Aorta (tissue), 5 donors: ENCODE results near the gene PGA3. TPM values are rescaled to one million over a fixed set of nuclear protein-coding genes. Genes with fewer than 3 reads are reported as not detected.
"Not testable (repeated sequence)": the region's sequence is repeated elsewhere in the genome, so short reads cannot be mapped to it uniquely, and the experiment has no call there.

ENCODE experiments used
- ATAC-seq: fragments of 200-7000 bp; cut with Tn5 transposase; one replicate; pipeline ENCODE4 v1.9.1; 2022; ENCODE audit warnings: moderate library complexity; ENCODE audit not compliant: low FRiP score
- DNase-seq, 2 donors: peaks; one replicate each; pipeline ENCODE4 v3.0.0-alpha.2; 2020
- H3K27ac ChIP-seq, 2 donors: one replicate each; pipeline ENCODE4 v1.5.1; 2013; ENCODE audit warnings: low read length in 2 of 2, mild to moderate bottlenecking in 2 of 2, moderate library complexity in 2 of 2, control low read depth in 1 of 2, inconsistent platforms in 1 of 2, low read depth in 1 of 2
- H3K27me3 ChIP-seq, 2 donors: one replicate each; pipeline ENCODE4 v1.6.1; 2013; ENCODE audit warnings: control low read depth in 1 of 2, low read length in 1 of 2, mild to moderate bottlenecking in 1 of 2, moderate library complexity in 1 of 2; ENCODE audit not compliant: insufficient read depth in 2 of 2, control insufficient read depth in 1 of 2
- H3K36me3 ChIP-seq, 2 donors: one replicate each; pipeline ENCODE4 v1.6.1; 2013; ENCODE audit warnings: control low read depth in 1 of 2, low read length in 1 of 2, mild to moderate bottlenecking in 1 of 2; ENCODE audit not compliant: insufficient read depth in 2 of 2, control insufficient read depth in 1 of 2
- H3K4me1 ChIP-seq, 2 donors: one replicate each; pipeline ENCODE4 v1.6.1; 2013; ENCODE audit warnings: low read length in 2 of 2, control low read depth in 1 of 2, mild to moderate bottlenecking in 1 of 2, moderate library complexity in 1 of 2; ENCODE audit not compliant: insufficient read depth in 2 of 2, control insufficient read depth in 1 of 2
- H3K4me3 ChIP-seq, 2 donors: one replicate each; pipeline ENCODE4 v1.5.1; 2013; ENCODE audit warnings: low read length in 2 of 2, control low read depth in 1 of 2, mild to moderate bottlenecking in 1 of 2
- H3K9me3 ChIP-seq: one replicate; pipeline ENCODE4 v1.6.1; 2013; ENCODE audit warnings: mild to moderate bottlenecking, low read length; ENCODE audit not compliant: control insufficient read depth
- WGBS, 2 donors: extraction: QIAGEN DNeasy Blood & Tissue Kit; methylation state at CpG; one replicate each; pipeline ENCODE4 v1.1.7; 2013; 5-methylcytosine and 5-hydroxymethylcytosine counted together
- intact Hi-C, 2 donors: fragments of 100-400 bp; cut with DNase I; formaldehyde crosslinking; loops; one replicate each; pipeline versions ENCODE4 v1.14.2 to v1.15.0; 2022
- polyA plus RNA-seq, 2 donors: library from polyadenylated mRNA; stranded (reverse); fragments of 200-250 nt; gene quantifications; one replicate each; pipeline ENCODE4 v1.2.3, GENCODE V29; 2013
- total RNA-seq, 2 donors: library from RNA; stranded (reverse); fragmentation: NEBNext Ultra II Directional; extraction: Animal tissue kit (Norgen Biotek cat#: 25700); gene quantifications; one replicate each; pipeline ENCODE4 v1.2.1, GENCODE V29; 2021
- donor health status: healthy with polysubstance abuse.
- donor health status: Bipolar disorder and iron deficiency.
- donor health status: DM: no; HTN: no; CAD: no.
- donor health status: DM: no; HTN: no; CAD: no.
- donor health status: DM: yes; HTN: yes; CAD: no.

The PGA3 gene
- total and polyA plus RNA-seq, 4 donors = 1.8 to 9.5 (median 2.5) TPM; not detected in 1

- not testable (repeated sequence) for H3K9me3 ChIP-seq, H3K27me3 ChIP-seq, ATAC-seq, DNase-seq, H3K4me1 ChIP-seq, H3K27ac ChIP-seq, H3K4me3 ChIP-seq, H3K36me3 ChIP-seq
- intact Hi-C loops = loop anchor here in 1 of 2 donors (10.0 kb wide), 1 partner anchor 251 kb away; the partner anchor contains the start of gene TMEM109
- WGBS, 2 donors = 58% methylated on average over 3 of the region's 7 CpGs; no CpG with 5 or more reads in 1 of the 2 donors
These were observed 37.5 kb upstream of the PGA3 start for GRCh38 chr11:61165785-61166184.

GRCh38 chr11:61166331-61166730 is 37.0 kb upstream of the PGA3 start:
- 92 to 95% methylated on average over 21 to 29 of the region's 31 CpGs for WGBS, 2 donors
- intact Hi-C loops = loop anchor here in 1 of 2 donors (10.0 kb wide), 1 partner anchor 252 kb away; the partner anchor contains the start of gene TMEM109

DNA sequence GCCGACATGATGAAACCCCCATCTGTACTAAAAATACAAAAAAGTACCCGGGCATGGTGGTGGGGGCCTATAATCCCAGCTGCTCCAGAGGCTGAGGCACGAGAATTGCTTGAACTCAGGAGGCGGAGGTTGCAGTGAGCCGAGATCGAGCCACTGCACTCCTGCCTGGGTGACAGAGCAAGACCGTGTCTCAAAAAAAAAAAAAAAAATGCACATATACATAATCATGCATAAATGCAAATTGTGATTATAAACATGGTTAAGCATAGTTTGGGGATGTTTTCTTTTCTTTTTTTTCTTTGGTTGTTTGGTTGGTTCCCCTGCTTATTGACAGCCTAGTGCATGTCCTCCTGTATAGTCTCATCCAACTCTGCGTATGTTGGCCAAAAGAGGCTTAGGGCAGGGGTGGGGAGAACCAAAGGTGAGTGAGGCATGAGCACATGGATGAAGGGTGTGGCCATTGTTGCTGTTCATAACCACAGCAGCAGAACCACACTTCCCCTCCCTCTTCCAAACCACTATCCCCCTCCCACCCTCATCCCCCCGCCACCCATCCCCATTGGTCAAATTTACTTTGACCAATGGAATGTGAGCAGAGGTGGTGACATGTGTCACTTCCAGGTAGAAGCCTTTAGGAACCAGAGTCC is 35.1 kb upstream of the PGA3 start:
- DNase-seq = no peak
- no peak for ATAC-seq
- Histone ChIP-seq H3K4me1 (no peaks in the 10 kb centered on the region), H3K36me3 (no peaks in the 10 kb centered on the region), H3K27ac (no peak overlapping the region), H3K27me3 (no peaks in the 10 kb centered on the region), H3K9me3 (peaks cover 1% of the 10 kb centered on the region), H3K4me3 (no peak overlapping the region)
- WGBS, 2 donors = 89 to 93% methylated on average over 9 of the region's 9 CpGs
- intact Hi-C loops = loop anchor here in 1 of 2 donors (10.0 kb wide), 1 partner anchor 253 kb away; the partner anchor contains the start of gene TMEM109

More at GRCh38 chr11:61166331-61166730, 37.0 kb upstream of the PGA3 start:
- DNase-seq, ATAC-seq, H3K4me3 ChIP-seq, H3K9me3 ChIP-seq, H3K27ac ChIP-seq, H3K4me1 ChIP-seq, H3K27me3 ChIP-seq, H3K36me3 ChIP-seq: not testable (repeated sequence)

DNA sequence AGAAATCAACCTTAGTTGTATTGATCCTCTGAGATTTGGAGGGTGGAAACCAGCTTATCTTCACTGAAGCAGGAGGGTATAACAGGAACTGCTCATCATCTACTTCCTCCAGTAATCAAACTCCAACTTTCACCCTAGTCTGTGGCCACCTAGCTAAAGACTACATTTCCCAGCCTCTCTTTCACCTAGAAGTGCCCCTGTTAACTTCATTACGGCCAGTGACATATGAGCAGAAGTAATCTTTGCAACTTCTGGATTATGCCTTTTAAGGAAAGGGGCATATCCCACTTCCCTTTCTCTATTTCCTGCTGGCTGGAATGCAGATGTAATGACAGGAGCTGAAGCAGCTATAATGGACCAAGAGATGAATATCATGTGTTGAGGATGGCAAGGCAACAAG is 34.5 kb upstream of the PGA3 start:
- H3K4me3 ChIP-seq = no peak overlapping the region
- 71 to 77% methylated on average over 1 of the region's 1 CpG for WGBS, 2 donors
- H3K9me3 ChIP-seq = peaks cover 1% of the 10 kb centered on the region
- DNase-seq (no peak), ATAC-seq (no peak)
- no peaks in the 10 kb centered on the region for H3K27me3 ChIP-seq
- intact Hi-C loops = loop anchor here in 1 of 2 donors (10.0 kb wide), 1 partner anchor 254 kb away; the partner anchor contains the start of gene TMEM109
- no peaks in the 10 kb centered on the region for H3K4me1 ChIP-seq
- no peaks in the 10 kb centered on the region for H3K36me3 ChIP-seq
- no peak overlapping the region for H3K27ac ChIP-seq

DNA sequence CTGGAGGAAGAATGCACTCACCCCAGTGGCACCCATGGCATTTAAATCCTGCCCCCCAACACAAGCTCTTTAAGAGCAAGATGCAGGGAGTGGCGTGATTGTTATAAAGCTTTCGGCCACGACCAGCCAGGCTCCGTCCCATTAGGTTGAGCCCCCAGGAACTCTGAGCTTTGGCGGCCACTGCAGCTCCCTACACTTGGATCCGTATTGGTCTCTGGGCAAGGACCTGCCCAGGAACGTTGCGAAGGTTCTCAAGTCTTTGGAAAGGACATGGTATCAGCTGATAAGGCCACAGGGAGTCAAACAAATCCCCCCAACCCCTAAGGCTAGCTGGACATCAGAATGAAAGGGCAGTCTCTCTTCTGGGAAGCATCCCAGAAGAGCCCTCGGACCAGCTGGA is 32.7 kb upstream of the PGA3 start:
- Histone ChIP-seq H3K4me3 (no peak overlapping the region), H3K9me3 (peaks cover 1% of the 10 kb centered on the region), H3K36me3 (no peaks in the 10 kb centered on the region), H3K4me1 (no peaks in the 10 kb centered on the region), H3K27ac (no peak overlapping the region), H3K27me3 (no peaks in the 10 kb centered on the region)
- ATAC-seq (no peak), DNase-seq (no peak)
- intact Hi-C loops = no loop called here
- 78% methylated on average over 9 of the region's 9 CpGs for WGBS, 2 donors

GRCh38 chr11:61171907-61172306 is 31.4 kb upstream of the PGA3 start:
- 62 to 69% methylated on average over 3 of the region's 3 CpGs for WGBS, 2 donors

DNA sequence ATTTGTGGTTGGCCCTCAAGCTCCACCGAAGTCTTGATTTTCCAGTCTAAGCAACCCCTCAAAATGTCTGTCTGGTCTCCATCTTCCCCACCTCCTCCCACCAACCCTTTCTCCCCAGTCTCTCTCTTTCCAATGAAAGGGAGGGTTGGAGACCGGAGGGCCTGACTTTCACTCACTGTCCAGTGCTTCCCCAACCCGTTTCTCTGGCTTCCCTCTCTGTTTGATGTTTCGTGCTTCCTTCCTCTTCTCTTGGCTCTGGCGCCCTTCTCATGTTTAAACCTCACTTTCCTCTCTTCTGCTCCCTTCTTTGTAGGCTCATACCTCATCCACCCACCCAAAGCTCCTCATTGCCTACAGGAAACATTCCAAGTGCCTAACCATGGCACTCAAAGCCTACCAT is 31.0 kb upstream of the PGA3 start:
- no peaks in the 10 kb centered on the region for H3K27me3 ChIP-seq
- no peaks in the 10 kb centered on the region for H3K4me1 ChIP-seq
- intact Hi-C loops = no loop called here
- 72 to 80% methylated on average over 5 of the region's 5 CpGs for WGBS, 2 donors
- ATAC-seq (no peak), DNase-seq (no peak)
- H3K27ac ChIP-seq = no peak overlapping the region
- no peaks in the 10 kb centered on the region for H3K36me3 ChIP-seq
- H3K4me3 ChIP-seq = no peak overlapping the region
- H3K9me3 ChIP-seq = peaks cover 1% of the 10 kb centered on the region

More at GRCh38 chr11:61171907-61172306, 31.4 kb upstream of the PGA3 start:
- H3K27me3 ChIP-seq = no peaks in the 10 kb centered on the region
- intact Hi-C loops = no loop called here
- DNase-seq (no peak), ATAC-seq (no peak)
- H3K4me1 ChIP-seq = no peaks in the 10 kb centered on the region
- peaks cover 1% of the 10 kb centered on the region for H3K9me3 ChIP-seq
- no peaks in the 10 kb centered on the region for H3K36me3 ChIP-seq
- no peak overlapping the region for H3K4me3 ChIP-seq
- H3K27ac ChIP-seq = no peak overlapping the region

DNA sequence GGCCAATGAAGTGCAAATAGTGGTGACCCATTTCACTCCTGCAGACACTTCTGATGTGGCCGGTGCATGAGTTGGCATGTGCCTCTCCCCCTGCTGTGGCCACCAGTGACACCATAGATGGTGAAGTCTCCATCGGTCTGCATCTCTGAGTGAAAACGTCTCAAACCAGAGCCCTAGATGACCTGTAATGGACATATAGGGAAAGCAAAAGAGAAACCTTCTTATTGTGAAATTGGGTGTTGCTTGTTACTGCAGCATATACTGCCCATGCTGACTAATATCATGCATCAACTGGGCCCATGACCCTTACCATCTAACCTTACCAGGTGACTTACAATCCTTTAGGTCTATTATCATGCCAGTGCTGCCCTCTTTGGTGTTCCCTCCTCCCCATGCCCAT is 30.4 kb upstream of the PGA3 start:
- intact Hi-C loops = no loop called here

GRCh38 chr11:61173456-61173855 is 29.9 kb upstream of the PGA3 start:
- Histone ChIP-seq H3K27me3 (no peaks in the 10 kb centered on the region), H3K4me3 (no peak overlapping the region), H3K4me1 (no peaks in the 10 kb centered on the region), H3K27ac (no peak overlapping the region), H3K36me3 (no peaks in the 10 kb centered on the region), H3K9me3 (peaks cover 1% of the 10 kb centered on the region)
- no peak for DNase-seq
- 75 to 77% methylated on average over 4 of the region's 4 CpGs for WGBS, 2 donors
- intact Hi-C loops = no loop called here
- no peak for ATAC-seq

More for the DNA sequence above, 30.4 kb upstream of the PGA3 start:
- H3K9me3 ChIP-seq = peaks cover 1% of the 10 kb centered on the region
- no peaks in the 10 kb centered on the region for H3K27me3 ChIP-seq
- no peaks in the 10 kb centered on the region for H3K4me1 ChIP-seq
- ATAC-seq (no peak), DNase-seq (no peak)
- H3K27ac ChIP-seq = no peak overlapping the region
- WGBS, 2 donors = 90 to 95% methylated on average over 3 of the region's 3 CpGs
- H3K4me3 ChIP-seq = no peak overlapping the region
- no peaks in the 10 kb centered on the region for H3K36me3 ChIP-seq
